ENCODE measurements around the gene CDH2. TPM values are rescaled to one million over a fixed set of nuclear protein-coding genes. Genes with fewer than 3 reads are reported as not detected.

Gene CDH2
- total RNA-seq, 1 donor from 2014 or later: 87.2 TPM

DNA sequence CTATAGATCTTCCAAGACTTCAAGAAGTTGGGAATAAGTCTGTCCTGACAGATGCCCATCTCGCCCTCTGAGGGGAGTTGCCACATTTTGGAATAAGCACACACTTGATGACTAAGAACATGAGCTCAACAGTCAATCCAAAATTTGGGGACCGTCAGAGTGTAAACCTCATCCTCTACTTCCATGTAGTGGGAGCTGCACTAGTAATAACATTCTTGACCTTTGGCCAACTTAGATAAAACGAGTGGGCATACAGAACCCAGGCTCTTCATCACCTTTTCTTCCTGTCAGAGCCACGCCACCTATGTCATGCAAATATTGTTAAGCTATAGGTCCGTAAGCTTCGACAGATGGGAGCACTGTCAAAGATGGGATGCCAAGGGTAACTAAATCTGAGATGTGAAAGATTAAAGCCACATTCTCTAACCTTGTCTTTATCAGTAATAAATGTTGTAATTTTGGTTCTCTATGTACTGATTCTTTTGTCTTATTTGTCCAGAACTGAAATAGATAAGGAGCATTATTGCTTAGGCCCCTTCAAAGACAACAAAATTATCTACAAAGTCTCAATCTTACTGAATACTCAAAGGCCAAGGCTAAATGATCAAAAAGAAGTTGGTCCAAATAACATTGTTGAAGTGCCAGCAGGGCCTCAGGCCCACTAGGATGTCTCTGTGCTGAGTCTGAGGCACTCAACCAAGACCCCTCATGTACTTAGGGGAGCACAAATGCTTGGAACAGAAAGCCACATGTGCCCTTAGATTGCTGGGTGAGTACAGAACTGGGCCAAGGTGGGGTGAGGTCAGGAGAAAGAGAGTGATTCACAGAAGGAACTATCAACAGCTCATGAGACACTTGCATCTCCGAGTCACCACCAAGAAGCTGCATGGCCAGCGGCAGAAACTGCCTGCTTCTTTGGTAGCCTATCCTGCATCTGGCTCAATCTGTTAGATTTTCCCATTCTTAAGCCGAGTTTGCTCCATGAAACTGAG, 15.0 kb downstream of the CDH2 start:
- H3K27ac Mint-ChIP-seq (ENCODE audit: unreplicated experiment): no peak overlapping the region
- no peaks in the 10 kb centered on the region for H3K9me3 Mint-ChIP-seq (ENCODE audit: unreplicated experiment)
- H3K4me1 Mint-ChIP-seq (ENCODE audit: unreplicated experiment): peaks cover 30% of the 10 kb centered on the region
- no peak for DNase-seq (ENCODE audit: extremely low spot score, unreplicated experiment)
- H3K27me3 Mint-ChIP-seq (ENCODE audit: unreplicated experiment): no peaks in the 10 kb centered on the region
- no peak overlapping the region for H3K4me3 Mint-ChIP-seq (ENCODE audit: unreplicated experiment)
- TF ChIP-seq, protein P1, sequence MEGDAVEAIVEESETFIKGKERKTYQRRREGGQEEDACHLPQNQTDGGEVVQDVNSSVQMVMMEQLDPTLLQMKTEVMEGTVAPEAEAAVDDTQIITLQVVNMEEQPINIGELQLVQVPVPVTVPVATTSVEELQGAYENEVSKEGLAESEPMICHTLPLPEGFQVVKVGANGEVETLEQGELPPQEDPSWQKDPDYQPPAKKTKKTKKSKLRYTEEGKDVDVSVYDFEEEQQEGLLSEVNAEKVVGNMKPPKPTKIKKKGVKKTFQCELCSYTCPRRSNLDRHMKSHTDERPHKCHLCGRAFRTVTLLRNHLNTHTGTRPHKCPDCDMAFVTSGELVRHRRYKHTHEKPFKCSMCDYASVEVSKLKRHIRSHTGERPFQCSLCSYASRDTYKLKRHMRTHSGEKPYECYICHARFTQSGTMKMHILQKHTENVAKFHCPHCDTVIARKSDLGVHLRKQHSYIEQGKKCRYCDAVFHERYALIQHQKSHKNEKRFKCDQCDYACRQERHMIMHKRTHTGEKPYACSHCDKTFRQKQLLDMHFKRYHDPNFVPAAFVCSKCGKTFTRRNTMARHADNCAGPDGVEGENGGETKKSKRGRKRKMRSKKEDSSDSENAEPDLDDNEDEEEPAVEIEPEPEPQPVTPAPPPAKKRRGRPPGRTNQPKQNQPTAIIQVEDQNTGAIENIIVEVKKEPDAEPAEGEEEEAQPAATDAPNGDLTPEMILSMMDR (IDR thresholded peaks at IDR 0.05): no peak
- no peaks in the 10 kb centered on the region for H3K36me3 Mint-ChIP-seq (ENCODE audit: unreplicated experiment)

DNA sequence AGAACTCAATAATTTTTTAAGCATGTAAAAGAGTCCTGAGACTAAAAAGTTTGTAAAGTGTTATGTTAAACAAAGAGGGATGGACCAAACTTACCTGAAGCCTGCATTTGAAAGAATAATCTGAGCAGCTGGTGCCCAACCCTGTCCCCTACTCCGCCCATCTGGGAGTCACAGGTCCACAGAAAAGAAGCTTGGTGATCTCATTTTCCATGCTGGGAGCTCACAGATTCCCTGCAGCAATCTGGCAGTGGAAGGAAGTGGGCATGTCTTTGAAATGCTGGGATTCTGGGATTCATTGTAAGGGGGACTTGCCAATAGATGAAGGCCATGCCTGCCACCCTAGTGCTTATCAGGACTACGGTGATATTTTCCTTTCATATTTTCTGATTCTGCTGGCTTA, 17.9 kb downstream of the CDH2 start:
- peaks cover 21% of the 10 kb centered on the region for H3K4me1 Mint-ChIP-seq (ENCODE audit: unreplicated experiment)
- no peak overlapping the region for H3K4me3 Mint-ChIP-seq (ENCODE audit: unreplicated experiment)
- H3K27me3 Mint-ChIP-seq (ENCODE audit: unreplicated experiment): no peaks in the 10 kb centered on the region
- peaks cover 2% of the 10 kb centered on the region for H3K36me3 Mint-ChIP-seq (ENCODE audit: unreplicated experiment)
- H3K9me3 Mint-ChIP-seq (ENCODE audit: unreplicated experiment): no peaks in the 10 kb centered on the region
- no peak for DNase-seq (ENCODE audit: extremely low spot score, unreplicated experiment)
- H3K27ac Mint-ChIP-seq (ENCODE audit: unreplicated experiment): peak overlapping the region; percentile 17
- TF ChIP-seq, protein P1 (IDR thresholded peaks at IDR 0.05): no peak

DNA sequence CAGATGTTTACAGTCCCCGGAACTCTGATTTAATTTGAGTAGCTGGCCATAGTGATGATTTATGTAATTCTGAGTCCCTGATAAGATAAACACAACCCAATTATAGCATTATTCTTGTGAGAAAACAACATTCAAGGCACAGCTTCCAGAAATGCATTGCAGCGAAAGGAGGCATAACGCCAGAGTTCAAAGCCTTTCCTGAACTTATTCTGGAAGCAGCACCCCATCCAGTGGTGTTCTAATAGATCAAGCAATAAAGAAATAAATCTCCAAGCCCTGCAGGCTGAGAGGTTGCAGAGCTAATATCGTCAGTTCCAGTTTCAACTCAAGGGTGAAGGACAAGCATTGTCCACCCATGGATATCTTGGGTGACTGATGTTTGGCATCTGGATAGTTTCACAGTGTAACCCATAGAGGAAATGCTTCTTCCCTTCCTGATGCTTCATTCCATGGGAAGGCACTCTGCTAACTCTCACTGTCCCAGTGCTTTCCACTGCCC, 18.8 kb downstream of the CDH2 start:
- TF ChIP-seq, protein P1 (IDR thresholded peaks at IDR 0.05): no peak
- no peaks in the 10 kb centered on the region for H3K9me3 Mint-ChIP-seq (ENCODE audit: unreplicated experiment)
- H3K27ac Mint-ChIP-seq (ENCODE audit: unreplicated experiment): no peak overlapping the region
- H3K36me3 Mint-ChIP-seq (ENCODE audit: unreplicated experiment): peaks cover 2% of the 10 kb centered on the region
- peaks cover 23% of the 10 kb centered on the region for H3K4me1 Mint-ChIP-seq (ENCODE audit: unreplicated experiment)
- no peak for DNase-seq (ENCODE audit: extremely low spot score, unreplicated experiment)
- H3K4me3 Mint-ChIP-seq (ENCODE audit: unreplicated experiment): no peak overlapping the region
- H3K27me3 Mint-ChIP-seq (ENCODE audit: unreplicated experiment): no peaks in the 10 kb centered on the region

DNA sequence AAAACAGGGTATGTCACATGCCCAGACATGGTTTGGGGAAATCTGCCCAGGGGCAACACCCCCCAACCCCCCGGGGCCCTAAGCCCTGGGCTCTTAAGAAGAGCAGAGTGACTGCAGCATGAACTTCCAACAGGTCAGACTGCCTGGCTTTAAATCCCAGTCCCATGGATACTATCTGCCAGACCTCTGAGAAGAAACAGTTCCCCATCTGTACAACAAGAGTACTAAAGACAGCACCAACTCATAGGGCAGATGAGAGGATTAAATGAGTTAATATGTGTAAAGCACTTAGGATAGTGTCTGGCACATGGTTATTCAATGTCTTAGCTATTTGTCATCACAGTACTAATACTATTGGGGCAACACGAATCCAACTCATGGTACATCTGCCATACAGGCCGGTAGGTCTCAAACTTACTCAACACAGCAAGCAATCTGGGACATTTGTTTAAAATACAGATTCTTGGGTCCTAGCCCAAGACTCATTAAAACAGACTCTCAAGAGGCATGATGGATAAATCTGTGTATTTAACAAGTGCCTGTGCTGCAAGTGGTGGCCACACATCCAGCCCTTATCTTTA, 23.4 kb downstream of the CDH2 start:
- H3K27me3 Mint-ChIP-seq (ENCODE audit: unreplicated experiment): no peaks in the 10 kb centered on the region
- no peak overlapping the region for H3K27ac Mint-ChIP-seq (ENCODE audit: unreplicated experiment)
- H3K4me3 Mint-ChIP-seq (ENCODE audit: unreplicated experiment): no peak overlapping the region
- DNase-seq (ENCODE audit: extremely low spot score, unreplicated experiment): no peak
- H3K36me3 Mint-ChIP-seq (ENCODE audit: unreplicated experiment): peaks cover 2% of the 10 kb centered on the region
- no peaks in the 10 kb centered on the region for H3K9me3 Mint-ChIP-seq (ENCODE audit: unreplicated experiment)
- peaks cover 26% of the 10 kb centered on the region for H3K4me1 Mint-ChIP-seq (ENCODE audit: unreplicated experiment)
- TF ChIP-seq, protein P1 (IDR thresholded peaks at IDR 0.05): no peak

DNA sequence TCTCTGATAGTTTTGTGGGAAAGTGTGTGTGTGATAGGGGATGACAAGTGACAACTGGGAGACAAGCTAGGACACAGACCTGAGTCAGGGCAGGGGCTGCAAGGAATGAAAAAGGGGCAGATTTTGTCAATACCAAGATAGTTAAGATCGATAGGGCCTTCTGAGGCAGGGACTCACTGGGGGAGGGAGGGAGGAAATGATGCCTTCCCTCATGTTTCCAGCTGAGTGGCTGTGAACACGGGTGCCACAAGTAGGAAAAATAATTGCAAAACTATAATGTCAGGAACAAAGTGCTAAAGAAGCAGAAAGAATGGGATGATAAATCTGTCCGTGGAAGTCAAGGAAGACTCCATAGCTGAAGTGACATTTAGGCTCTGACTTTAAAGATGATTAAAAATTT, 24.2 kb downstream of the CDH2 start:
- TF ChIP-seq, protein P1 (IDR thresholded peaks at IDR 0.05): no peak
- peak overlapping the region; percentile 38 for H3K27ac Mint-ChIP-seq (ENCODE audit: unreplicated experiment)
- H3K4me1 Mint-ChIP-seq (ENCODE audit: unreplicated experiment): peaks cover 21% of the 10 kb centered on the region
- no peaks in the 10 kb centered on the region for H3K9me3 Mint-ChIP-seq (ENCODE audit: unreplicated experiment)
- H3K36me3 Mint-ChIP-seq (ENCODE audit: unreplicated experiment): peaks cover 2% of the 10 kb centered on the region
- no peak overlapping the region for H3K4me3 Mint-ChIP-seq (ENCODE audit: unreplicated experiment)
- no peak for DNase-seq (ENCODE audit: extremely low spot score, unreplicated experiment)
- no peaks in the 10 kb centered on the region for H3K27me3 Mint-ChIP-seq (ENCODE audit: unreplicated experiment)
